HEK293 (cell line): ENCODE measurements around the gene STAMBPL1.

Experiments used
- CTCF ChIA-PET: fragments of 350-600 bp; formaldehyde crosslinking; extraction: SDS; loops from one replicate; lab custom pipeline; 2021; ENCODE audit warnings: antibody characterized with exemption; lab: Yijun Ruan, JAX
- POLR2A ChIA-PET: fragments of 300-600 bp; formaldehyde crosslinking; extraction: SDS; loops from one replicate; lab custom pipeline; 2020; ENCODE audit warnings: antibody characterized with exemption, inconsistent platforms; lab: Yijun Ruan, JAX
- H3K27ac ChIP-seq: fragments of 200-500 bp; sonication (Bioruptor generic); 2 replicates; pipeline ENCODE4 v1.5.1; 2014; ENCODE audit warnings: low read depth, low read length, control low read depth, inconsistent platforms; ENCODE audit errors: extremely low read depth
- H3K36me3 ChIP-seq, 2 experiments: fragments of 200-500 bp in 1 of 2; sonication (Bioruptor generic) in 1 of 2; 1 replicate in 1 of 2; 2 replicates in 1 of 2; pipeline ENCODE4 v1.5.1; 2014 to 2017; ENCODE audit warnings: inconsistent platforms in 2 of 2, low read length in 2 of 2; ENCODE audit not compliant: control insufficient read depth in 2 of 2, insufficient read depth in 1 of 2
- H3K4me1 ChIP-seq: fragments of 200-500 bp; sonication (Bioruptor generic); 2 replicates; pipeline ENCODE4 v1.5.1; 2014; ENCODE audit warnings: mild to moderate bottlenecking, low read length, inconsistent platforms; ENCODE audit not compliant: control insufficient read depth, insufficient read depth
- H3K4me3 ChIP-seq: 2 replicates; pipeline ENCODE4 v1.5.1; 2011; ENCODE audit warnings: low read depth, mild to moderate bottlenecking, control low read depth, low read length, moderate library complexity
- H3K9me3 ChIP-seq: fragments of 200-500 bp; sonication (Bioruptor generic); 2 replicates; pipeline ENCODE4 v1.5.1; 2014; ENCODE audit warnings: low read depth, low read length, inconsistent platforms; ENCODE audit not compliant: control insufficient read depth, insufficient read depth
- INSM2 ChIP-seq: fragments of 450-650 bp; formaldehyde crosslinking; IDR thresholded peaks from 2 replicates; pipeline ENCODE4 v1.5.1; 2016; ENCODE audit warnings: missing biosample characterization, missing genetic modification characterization
- KLF17 ChIP-seq: fragments of 450-650 bp; formaldehyde crosslinking; IDR thresholded peaks from 2 replicates; pipeline ENCODE4 v1.5.1; 2016; ENCODE audit warnings: missing biosample characterization, missing genetic modification characterization
- PRDM2 ChIP-seq: fragments of 450-650 bp; formaldehyde crosslinking; IDR thresholded peaks from 2 replicates; pipeline ENCODE4 v1.5.1; 2016; ENCODE audit warnings: missing biosample characterization, missing genetic modification characterization, borderline replicate concordance
- TCF7L2 ChIP-seq: IDR thresholded peaks from 2 replicates; pipeline ENCODE4 v1.6.1; 2011; ENCODE audit warnings: low read depth, mild to moderate bottlenecking, inconsistent platforms, low read length, moderate library complexity, borderline replicate concordance
- ZBTB1 ChIP-seq: fragments of 450-650 bp; formaldehyde crosslinking; IDR thresholded peaks from 2 replicates; pipeline ENCODE4 v1.5.1; 2016; ENCODE audit warnings: missing biosample characterization, missing genetic modification characterization
- ZFP3 ChIP-seq: fragments of 450-650 bp; formaldehyde crosslinking; IDR thresholded peaks from 2 replicates; pipeline ENCODE4 v1.5.1; 2016; ENCODE audit warnings: low read depth, missing biosample characterization, missing genetic modification characterization
- ZNF114 ChIP-seq: fragments of 450-650 bp; formaldehyde crosslinking; IDR thresholded peaks from 2 replicates; pipeline ENCODE4 v1.5.0; 2017; ENCODE audit warnings: missing biosample characterization, missing genetic modification characterization
- ZNF121 ChIP-seq: fragments of 450-650 bp; formaldehyde crosslinking; IDR thresholded peaks from 2 replicates; pipeline ENCODE4 v1.5.1; 2016; ENCODE audit warnings: missing biosample characterization, missing genetic modification characterization
- ZNF133 ChIP-seq: fragments of 450-650 bp; formaldehyde crosslinking; IDR thresholded peaks from 2 replicates; pipeline ENCODE4 v1.5.1; 2016; ENCODE audit warnings: missing biosample characterization, missing genetic modification characterization
- ZNF146 ChIP-seq: fragments of 450-650 bp; formaldehyde crosslinking; IDR thresholded peaks from 2 replicates; pipeline ENCODE4 v1.5.1; 2016; ENCODE audit warnings: missing biosample characterization, missing genetic modification characterization
- ZNF202 ChIP-seq: fragments of 450-650 bp; formaldehyde crosslinking; IDR thresholded peaks from 2 replicates; pipeline ENCODE4 v1.5.1; 2016; ENCODE audit warnings: missing biosample characterization, missing genetic modification characterization, borderline replicate concordance
- ZNF223 ChIP-seq: fragments of 450-650 bp; formaldehyde crosslinking; IDR thresholded peaks from 2 replicates; pipeline ENCODE4 v1.5.1; 2016; ENCODE audit warnings: missing biosample characterization, missing genetic modification characterization
- ZNF23 ChIP-seq: fragments of 450-650 bp; formaldehyde crosslinking; IDR thresholded peaks from 2 replicates; pipeline ENCODE4 v1.5.1; 2016; ENCODE audit warnings: missing biosample characterization, missing genetic modification characterization, borderline replicate concordance
- ZNF311 ChIP-seq: fragments of 450-650 bp; formaldehyde crosslinking; IDR thresholded peaks from 2 replicates; pipeline ENCODE4 v1.5.1; 2017; ENCODE audit warnings: missing biosample characterization, missing genetic modification characterization, borderline replicate concordance
- ZNF341 ChIP-seq: fragments of 450-650 bp; formaldehyde crosslinking; IDR thresholded peaks from 2 replicates; pipeline ENCODE4; 2016; ENCODE audit warnings: low read depth, missing biosample characterization, missing genetic modification characterization
- ZNF366 ChIP-seq: fragments of 450-650 bp; formaldehyde crosslinking; conservative IDR thresholded peaks from 2 replicates; pipeline ENCODE4 v1.5.1; 2016; ENCODE audit warnings: missing biosample characterization, missing genetic modification characterization
- ZNF394 ChIP-seq: fragments of 450-650 bp; formaldehyde crosslinking; IDR thresholded peaks from 2 replicates; pipeline ENCODE4 v1.5.1; 2016; ENCODE audit warnings: missing biosample characterization, missing genetic modification characterization, mild to moderate bottlenecking, moderate library complexity, borderline replicate concordance
- ZNF423 ChIP-seq: fragments of 450-650 bp; formaldehyde crosslinking; IDR thresholded peaks from 2 replicates; pipeline ENCODE4 v1.5.1; 2016; ENCODE audit warnings: missing biosample characterization, missing genetic modification characterization
- ZNF48 ChIP-seq: fragments of 450-650 bp; formaldehyde crosslinking; IDR thresholded peaks from 2 replicates; pipeline ENCODE4 v1.5.1; 2016; ENCODE audit warnings: missing biosample characterization, missing genetic modification characterization
- ZNF518A ChIP-seq: fragments of 450-650 bp; formaldehyde crosslinking; conservative IDR thresholded peaks from 2 replicates; pipeline ENCODE4 v1.5.1; 2016; ENCODE audit warnings: low read depth, missing biosample characterization, missing genetic modification characterization
- ZNF555 ChIP-seq: fragments of 450-650 bp; formaldehyde crosslinking; conservative IDR thresholded peaks from 2 replicates; pipeline ENCODE4 v1.5.1; 2017; ENCODE audit warnings: missing biosample characterization, mild to moderate bottlenecking, missing genetic modification characterization, inconsistent platforms
- ZNF76 ChIP-seq: fragments of 450-650 bp; formaldehyde crosslinking; IDR thresholded peaks from 2 replicates; pipeline ENCODE4; 2016; ENCODE audit warnings: low read depth, missing biosample characterization, missing genetic modification characterization, borderline replicate concordance

Gene STAMBPL1

GRCh38 chr10:88962336-88962735, 82.3 kb downstream of the STAMBPL1 start:
- no peak overlapping the region for H3K4me3 ChIP-seq
- H3K9me3 ChIP-seq = no peaks in the 10 kb centered on the region
- TF ChIP-seq ZNF202 = no peak
- TF ChIP-seq ZNF423 (tag by site-specific recombination) = no peak
- no peak for TF ChIP-seq TCF7L2
- no peak for TF ChIP-seq ZNF133 (tag by site-specific recombination)
- no peak for TF ChIP-seq ZNF311 (tag by site-specific recombination)
- TF ChIP-seq ZNF394 (tag by site-specific recombination) = no peak
- TF ChIP-seq, all 188 proteins: peak for 0
- POLR2A ChIA-PET = no interaction called here
- CTCF ChIA-PET = interaction anchor here (1.2 kb wide), 2 partner anchors 8 to 126 kb away, joined by 3 read pairs; no protein-coding TSS in a partner anchor
- Histone ChIP-seq H3K4me1 (peaks cover 3% of the 10 kb centered on the region; the same call in 1 of the 2 replicates), H3K27ac (no peak overlapping the region), H3K36me3 (no peaks in the 10 kb centered on the region)

GRCh38 chr10:88963318-88963717, 83.3 kb downstream of the STAMBPL1 start:
- Histone ChIP-seq H3K27ac (no peak overlapping the region), H3K9me3 (no peaks in the 10 kb centered on the region), H3K36me3 (no peaks in the 10 kb centered on the region), H3K4me1 (peaks cover 3% of the 10 kb centered on the region; the same call in 1 of the 2 replicates), H3K4me3 (no peak overlapping the region)
- POLR2A ChIA-PET = no interaction called here
- CTCF ChIA-PET = interaction anchor here (1.0 to 1.5 kb wide), 3 partner anchors 9 to 30 kb away, joined by 3 read pairs; no protein-coding TSS in a partner anchor
- TF ChIP-seq ZBTB1 = no peak
- TF ChIP-seq ZNF518A (tag by site-specific recombination) = no peak
- no peak for TF ChIP-seq KLF17 (tag by site-specific recombination)
- no peak for TF ChIP-seq ZNF76
- no peak for TF ChIP-seq ZNF341 (tag by site-specific recombination)
- no peak for TF ChIP-seq ZNF121 (tag by site-specific recombination)
- TF ChIP-seq ZNF555 (tag by site-specific recombination) = no peak
- no peak for TF ChIP-seq ZNF146 (tag by site-specific recombination)
- no peak for TF ChIP-seq PRDM2 (tag by site-specific recombination)
- TF ChIP-seq ZNF114 (tag by site-specific recombination) = no peak
- no peak for TF ChIP-seq ZNF48 (tag by site-specific recombination)
- TF ChIP-seq INSM2 (tag by site-specific recombination) = no peak
- TF ChIP-seq ZNF366 (tag by site-specific recombination) = no peak
- TF ChIP-seq ZNF223 (tag by site-specific recombination) = no peak
- TF ChIP-seq ZNF23 (tag by site-specific recombination) = no peak
- TF ChIP-seq ZFP3 (tag by site-specific recombination) = no peak
- TF ChIP-seq ZNF423 (tag by site-specific recombination) = no peak
